Hepatocyte (in vitro differentiated cells): Measurements from ENCODE around the gene KLHDC9. TPM values are rescaled to one million over a fixed set of nuclear protein-coding genes. Genes with fewer than 3 reads are reported as not detected.

ENCODE experiments used
- DNase-seq: peaks from one replicate; pipeline ENCODE4 v3.0.0-alpha.2; 2016; ENCODE audit warnings: low spot score
- H2AFZ ChIP-seq: fragments of 200-600 bp; sonication (generic); 2 replicates; pipeline ENCODE4 v1.6.0; 2016; ENCODE audit warnings: antibody characterized with exemption, mild to moderate bottlenecking
- H3K27ac ChIP-seq: fragments of 200-600 bp; sonication (generic); 2 replicates; pipeline ENCODE4 v1.5.1; 2016; ENCODE audit warnings: mild to moderate bottlenecking
- H3K27me3 ChIP-seq: fragments of 200-600 bp; sonication (generic); 2 replicates; pipeline ENCODE4 v1.6.1; 2016
- H3K36me3 ChIP-seq: fragments of 200-600 bp; sonication (generic); replicated peaks from 2 replicates; pipeline ENCODE4 v1.5.1; 2016; ENCODE audit warnings: low read depth; ENCODE audit not compliant: insufficient read depth
- H3K4me1 ChIP-seq: fragments of 200-600 bp; sonication (generic); 2 replicates; pipeline ENCODE4 v1.5.1; 2016; ENCODE audit warnings: mild to moderate bottlenecking, moderate library complexity; ENCODE audit not compliant: insufficient read depth
- H3K4me2 ChIP-seq: fragments of 200-600 bp; sonication (generic); 2 replicates; pipeline ENCODE4 v1.6.0; 2016
- H3K4me3 ChIP-seq: fragments of 200-600 bp; sonication (generic); 2 replicates; pipeline ENCODE4 v1.5.1; 2016; ENCODE audit warnings: mild to moderate bottlenecking
- H3K79me2 ChIP-seq: fragments of 200-600 bp; sonication (generic); 2 replicates; pipeline ENCODE4 v1.6.0; 2017; ENCODE audit warnings: mild to moderate bottlenecking
- H3K9me2 ChIP-seq: fragments of 200-600 bp; sonication (generic); replicated peaks from 2 replicates; pipeline ENCODE4 v1.6.0; 2017; ENCODE audit warnings: mild to moderate bottlenecking; ENCODE audit not compliant: insufficient read depth
- H3K9me3 ChIP-seq: fragments of 200-600 bp; sonication (generic); 2 replicates; pipeline ENCODE4 v1.5.1; 2016; ENCODE audit warnings: low read depth, mild to moderate bottlenecking
- H4K20me1 ChIP-seq: fragments of 200-600 bp; sonication (generic); 2 replicates; pipeline ENCODE4 v1.6.0; 2016; ENCODE audit warnings: mild to moderate bottlenecking; ENCODE audit not compliant: insufficient read depth, poor library complexity, severe bottlenecking
- EZH2 ChIP-seq: fragments of 200-600 bp; sonication (generic); IDR thresholded peaks from 2 replicates; pipeline ENCODE4 v1.6.1; 2016; ENCODE audit warnings: antibody characterized with exemption, mild to moderate bottlenecking, borderline replicate concordance
- EZH2phosphoT487 ChIP-seq: fragments of 200-600 bp; sonication (generic); IDR thresholded peaks from one replicate; pipeline ENCODE4 v1.6.1; 2018; ENCODE audit warnings: antibody characterized with exemption, mild to moderate bottlenecking, low read depth, moderate library complexity; ENCODE audit not compliant: unreplicated experiment, severe bottlenecking
- WGBS: methylation state at CpG from one replicate; pipeline ENCODE4 v1.1.6; 2016; ENCODE audit warnings: low lambda C conversion rate; ENCODE audit errors: missing lambda C conversion rate; 5-methylcytosine and 5-hydroxymethylcytosine counted together
- polyA plus RNA-seq: library from polyadenylated mRNA; unstranded; fragments of >200 nt; fragmentation: Nextera tagmentation; extraction: Ambion mirVana; gene quantifications from 2 replicates; pipeline ENCODE4 v1.2.1, GENCODE V29; 2016
- total RNA-seq: library from RNA; depleted of rRNA; stranded (reverse); fragments of >200 nt; gene quantifications from 2 replicates; pipeline ENCODE4 v1.2.3, GENCODE V29; 2014
- TF ChIP-seq, protein P1 (sequence below): fragments of 200-600 bp; sonication (generic); IDR thresholded peaks from 2 replicates; pipeline ENCODE4 v1.5.1; 2016; ENCODE audit warnings: antibody characterized with exemption, mild to moderate bottlenecking; ENCODE audit not compliant: poor library complexity

The KLHDC9 gene, protein sequence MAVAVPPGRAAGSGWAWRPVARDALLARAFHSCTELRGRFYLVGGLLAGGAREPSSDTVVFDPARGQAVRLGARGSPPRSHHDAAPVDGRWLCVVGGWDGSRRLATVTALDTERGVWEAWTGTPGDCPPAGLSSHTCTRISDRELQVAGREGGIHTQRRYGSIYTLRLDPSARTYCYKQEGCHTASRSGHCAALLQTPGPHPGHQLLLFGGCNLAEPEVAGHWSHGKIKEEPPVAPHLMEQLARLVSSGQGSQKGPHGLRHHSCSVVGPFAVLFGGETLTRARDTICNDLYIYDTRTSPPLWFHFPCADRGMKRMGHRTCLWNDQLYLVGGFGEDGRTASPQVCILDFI
- total RNA-seq (1.4 and 3.9 TPM in 2 replicates), polyA plus RNA-seq (4.5 and 7.4 TPM in 2 replicates)

DNA sequence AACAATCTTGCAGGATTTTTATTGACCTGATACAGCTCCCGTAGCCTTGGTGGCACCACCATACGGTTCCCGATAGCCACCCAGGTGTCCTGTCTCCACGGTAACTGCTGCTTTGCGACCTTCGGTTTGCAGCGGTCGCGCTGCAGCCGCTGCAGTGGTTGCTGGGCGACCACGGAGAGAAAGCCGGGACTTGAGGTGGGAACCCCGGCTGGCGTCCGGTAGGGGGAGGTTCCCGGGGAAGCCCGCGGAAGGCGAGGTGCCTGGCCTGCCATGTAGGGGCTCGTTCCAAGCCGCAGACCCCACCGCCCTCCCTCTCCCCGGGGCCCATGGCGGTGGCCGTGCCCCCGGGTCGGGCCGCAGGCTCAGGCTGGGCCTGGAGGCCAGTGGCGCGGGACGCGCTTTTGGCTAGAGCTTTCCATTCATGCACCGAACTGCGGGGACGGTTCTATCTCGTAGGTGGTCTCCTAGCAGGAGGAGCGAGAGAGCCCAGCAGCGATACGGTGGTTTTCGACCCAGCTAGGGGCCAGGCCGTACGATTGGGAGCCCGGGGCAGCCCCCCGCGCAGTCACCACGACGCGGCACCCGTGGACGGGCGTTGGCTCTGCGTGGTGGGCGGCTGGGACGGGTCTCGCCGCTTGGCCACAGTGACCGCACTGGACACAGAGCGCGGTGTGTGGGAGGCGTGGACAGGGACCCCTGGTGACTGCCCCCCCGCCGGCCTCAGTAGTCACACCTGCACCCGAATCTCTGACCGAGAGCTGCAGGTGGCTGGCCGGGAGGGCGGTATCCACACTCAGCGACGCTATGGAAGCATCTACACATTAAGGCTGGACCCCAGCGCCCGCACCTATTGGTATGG lies at the start of gene KLHDC9:
Gene KLHDC9, plus strand, starts transcription at position 152 of the 859 bp plus-strand sequence. Its CDS starts 175 bp downstream, at position 327.
- WGBS: 3% methylated on average over 69 of the region's 71 CpGs
- Histone ChIP-seq H3K4me1 (peaks cover 8% of the 10 kb centered on the region), H3K27ac (peak within 1 kb of the TSS; percentile 80), H3K4me2 (peak within 1 kb of the TSS; percentile 88), H3K27me3 (no peaks in the 10 kb centered on the region), H3K79me2 (no peaks in the 10 kb centered on the region), H3K9me2 (no peaks in the 10 kb centered on the region), H3K9me3 (no peaks in the 10 kb centered on the region), H4K20me1 (no peaks in the 10 kb centered on the region), H3K4me3 (peak within 1 kb of the TSS; percentile 69), H2AFZ (peak within 1 kb of the TSS; percentile 75), H3K36me3 (no peaks in the 10 kb centered on the region)
- TF ChIP-seq EZH2phosphoT487: no peak
- TF ChIP-seq EZH2: no peak
- TF ChIP-seq, protein P1, sequence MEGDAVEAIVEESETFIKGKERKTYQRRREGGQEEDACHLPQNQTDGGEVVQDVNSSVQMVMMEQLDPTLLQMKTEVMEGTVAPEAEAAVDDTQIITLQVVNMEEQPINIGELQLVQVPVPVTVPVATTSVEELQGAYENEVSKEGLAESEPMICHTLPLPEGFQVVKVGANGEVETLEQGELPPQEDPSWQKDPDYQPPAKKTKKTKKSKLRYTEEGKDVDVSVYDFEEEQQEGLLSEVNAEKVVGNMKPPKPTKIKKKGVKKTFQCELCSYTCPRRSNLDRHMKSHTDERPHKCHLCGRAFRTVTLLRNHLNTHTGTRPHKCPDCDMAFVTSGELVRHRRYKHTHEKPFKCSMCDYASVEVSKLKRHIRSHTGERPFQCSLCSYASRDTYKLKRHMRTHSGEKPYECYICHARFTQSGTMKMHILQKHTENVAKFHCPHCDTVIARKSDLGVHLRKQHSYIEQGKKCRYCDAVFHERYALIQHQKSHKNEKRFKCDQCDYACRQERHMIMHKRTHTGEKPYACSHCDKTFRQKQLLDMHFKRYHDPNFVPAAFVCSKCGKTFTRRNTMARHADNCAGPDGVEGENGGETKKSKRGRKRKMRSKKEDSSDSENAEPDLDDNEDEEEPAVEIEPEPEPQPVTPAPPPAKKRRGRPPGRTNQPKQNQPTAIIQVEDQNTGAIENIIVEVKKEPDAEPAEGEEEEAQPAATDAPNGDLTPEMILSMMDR: no peak
- DNase-seq: peak; percentile 90

DNA sequence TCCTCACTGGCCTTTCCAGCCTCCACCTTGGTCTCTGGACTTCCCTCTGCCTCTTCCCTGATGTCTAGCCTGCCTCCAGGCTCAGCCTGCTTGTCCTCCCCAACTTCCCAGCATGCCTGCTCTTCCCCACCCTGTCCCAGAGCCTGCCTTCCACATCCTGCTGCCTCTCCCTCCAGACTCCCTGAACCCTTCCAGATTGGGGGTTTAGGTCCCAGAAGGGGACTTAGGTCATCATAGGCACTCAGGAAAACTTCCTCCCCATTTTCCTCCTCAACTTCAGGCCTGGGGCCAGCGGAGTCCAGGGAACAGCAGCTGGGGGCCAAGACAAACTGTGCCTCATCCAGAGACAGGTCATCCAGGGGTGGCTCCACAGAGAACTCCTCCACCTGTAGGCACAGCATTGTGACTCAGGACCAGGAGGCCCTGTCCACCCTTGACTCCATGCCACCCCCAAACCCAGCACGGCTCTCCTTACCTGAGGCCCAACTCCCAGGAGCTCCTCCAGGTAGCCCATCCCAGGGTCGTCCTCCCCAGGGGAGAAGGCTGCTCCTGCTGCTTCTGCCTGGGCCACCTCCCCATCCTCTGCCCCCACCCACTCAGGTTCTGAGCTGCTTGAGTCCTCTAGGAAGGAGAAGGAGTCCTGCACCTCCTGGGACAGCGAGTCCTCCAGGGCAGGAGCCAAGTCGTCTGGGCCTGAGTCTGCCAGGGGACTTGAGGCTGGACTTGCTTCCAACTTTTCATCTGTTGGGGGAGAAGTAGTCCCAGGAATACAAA lies 49.0 kb upstream of the KLHDC9 start:
- H3K79me2 ChIP-seq: peaks cover 7% of the 10 kb centered on the region
- H2AFZ ChIP-seq: no peak overlapping the region
- no peak overlapping the region for H3K4me3 ChIP-seq
- no peaks in the 10 kb centered on the region for H3K36me3 ChIP-seq
- no peak for TF ChIP-seq EZH2phosphoT487
- TF ChIP-seq EZH2: no peak
- TF ChIP-seq, protein P1: no peak
- WGBS: 97% methylated on average over 5 of the region's 5 CpGs
- DNase-seq: no peak
- H3K9me3 ChIP-seq: peaks cover 7% of the 10 kb centered on the region
- no peak overlapping the region for H3K4me2 ChIP-seq
- no peaks in the 10 kb centered on the region for H4K20me1 ChIP-seq
- H3K27me3 ChIP-seq: no peaks in the 10 kb centered on the region
- no peaks in the 10 kb centered on the region for H3K9me2 ChIP-seq
- H3K4me1 ChIP-seq: peaks cover 7% of the 10 kb centered on the region
- no peak overlapping the region for H3K27ac ChIP-seq

DNA sequence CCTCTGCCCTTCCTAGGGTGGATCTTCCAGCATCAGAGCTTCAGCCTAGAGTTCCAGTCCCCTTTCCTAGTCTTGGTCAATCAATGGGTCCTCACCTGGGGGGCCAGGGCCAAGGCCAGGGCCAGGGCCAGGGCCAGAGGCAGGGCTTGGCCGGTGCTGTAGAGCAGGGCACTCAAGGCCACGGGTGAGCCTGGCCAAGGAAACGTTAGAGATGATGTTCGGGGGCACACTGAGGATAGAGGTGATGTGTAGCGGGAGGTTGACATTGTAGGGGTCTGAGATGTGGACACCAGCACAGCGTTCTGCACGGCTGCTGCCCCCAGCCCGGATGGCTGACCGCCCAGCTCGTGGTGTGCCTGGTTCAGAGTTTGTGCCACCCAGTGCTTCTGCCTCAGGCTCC lies 46.9 kb upstream of the KLHDC9 start:
- no peak overlapping the region for H3K4me2 ChIP-seq

More for the DNA sequence above, 46.9 kb upstream of the KLHDC9 start:
- Histone ChIP-seq H3K9me3 (peaks cover 7% of the 10 kb centered on the region), H2AFZ (no peak overlapping the region), H3K27ac (no peak overlapping the region), H3K79me2 (no peaks in the 10 kb centered on the region), H4K20me1 (no peaks in the 10 kb centered on the region), H3K36me3 (no peaks in the 10 kb centered on the region), H3K4me1 (peaks cover 4% of the 10 kb centered on the region), H3K9me2 (no peaks in the 10 kb centered on the region), H3K4me3 (no peak overlapping the region), H3K27me3 (no peaks in the 10 kb centered on the region)
- TF ChIP-seq EZH2phosphoT487: no peak
- TF ChIP-seq, protein P1: no peak
- TF ChIP-seq EZH2: no peak
- DNase-seq: no peak
- 93% methylated on average over 10 of the region's 10 CpGs for WGBS
